ENCODE measurements around the gene NTM. TPM values are rescaled to one million over a fixed set of nuclear protein-coding genes. Genes with fewer than 3 reads are reported as not detected.

NTM gene
- total and polyA plus RNA-seq, 2 of the 8 experiments (the other 6 are each of a cell fraction or from before 2014, with no cell fraction given) = 13.4 to 20.0 TPM

GRCh38 chr11:131750692-131751091, 380.3 kb downstream of the NTM start (continued):
- TF ChIP-seq CTCF (IDR thresholded peaks at IDR 0.05; ENCODE audit: control extremely low read depth in 1 of 3, insufficient read depth in 1 of 3, low read depth in 1 of 3, low read length in 3 of 3) = no peak
- TF ChIP-seq GABPA (IDR thresholded peaks at IDR 0.05; ENCODE audit: borderline replicate concordance, insufficient read depth, low read length) = no peak
- TF ChIP-seq ZNF274 (IDR thresholded peaks at IDR 0.05; ENCODE audit: borderline replicate concordance, extremely low read depth, low read length) = no peak
- no peak for TF ChIP-seq POU5F1 (IDR thresholded peaks at IDR 0.05; ENCODE audit: low read depth, low read length)
